Stimulated activated CD4-positive, alpha-beta T cell treated with anti-CD3 and anti-CD28 coated beads, Interleukin-4, amount 100 ng/mL, for 48 hours (primary cell): ENCODE data around the gene AFF2.
A peak's percentile ranks its signal among the peaks of the same experiment; 100 is the strongest.

Experiments used
- DNase-seq, 2 donors: peaks; one replicate each; pipeline ENCODE4 v3.0.0-alpha.2; 2020; ENCODE audit warnings: low read depth in 2 of 2

Gene AFF2

DNA sequence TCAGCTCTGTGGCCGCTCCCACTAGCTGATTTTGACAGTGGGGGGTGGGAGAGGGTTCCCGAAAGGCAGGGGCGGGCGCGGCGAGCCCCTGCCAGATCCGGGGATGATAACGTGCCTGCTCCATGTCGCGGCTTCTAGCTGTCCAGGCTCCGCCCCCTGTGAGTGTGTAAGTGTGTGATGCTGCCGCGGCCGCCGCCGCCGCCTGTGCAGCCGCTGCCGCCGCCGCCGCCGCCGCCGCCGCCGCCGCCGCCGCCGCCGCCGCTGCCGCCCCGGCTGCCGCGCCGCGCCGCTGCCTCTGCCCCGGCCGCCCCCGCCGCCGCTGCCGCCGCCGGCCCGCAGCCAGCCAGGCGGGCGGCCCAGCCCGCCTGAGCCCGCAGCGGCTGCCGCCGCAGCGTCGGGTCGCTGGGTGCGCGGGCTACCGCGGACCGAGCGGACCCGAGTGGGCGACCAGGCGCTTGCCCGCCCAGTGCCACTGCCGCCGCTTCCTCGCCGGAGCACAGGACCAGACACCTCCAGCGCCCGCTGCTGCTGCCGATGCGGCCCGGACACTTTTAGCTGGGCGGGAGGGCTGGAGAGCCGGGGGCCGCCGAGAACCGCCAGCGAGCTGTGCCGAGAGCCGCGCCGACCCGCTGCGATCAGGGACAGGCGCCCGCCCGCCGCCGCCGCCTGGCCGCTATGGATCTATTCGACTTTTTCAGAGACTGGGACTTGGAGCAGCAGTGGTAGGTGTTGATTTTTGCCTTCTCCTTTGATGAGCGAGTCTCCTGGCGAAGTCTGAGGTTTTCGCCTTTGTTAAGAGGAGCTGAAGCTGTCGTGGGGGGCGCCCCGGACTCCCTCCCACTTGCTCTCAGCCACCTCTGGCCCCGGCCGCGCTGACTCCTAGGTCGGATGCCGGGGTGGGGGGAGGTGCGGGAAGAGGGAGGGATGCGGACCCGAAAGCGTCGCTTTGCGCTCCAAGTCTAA, at the start of gene AFF2:
Gene AFF2, plus strand, starts transcription at position 195 of the 963 bp plus-strand sequence. Its CDS starts 481 bp downstream, at position 676.
- peak in 1 of 2 donors; percentile 27 for DNase-seq

DNA sequence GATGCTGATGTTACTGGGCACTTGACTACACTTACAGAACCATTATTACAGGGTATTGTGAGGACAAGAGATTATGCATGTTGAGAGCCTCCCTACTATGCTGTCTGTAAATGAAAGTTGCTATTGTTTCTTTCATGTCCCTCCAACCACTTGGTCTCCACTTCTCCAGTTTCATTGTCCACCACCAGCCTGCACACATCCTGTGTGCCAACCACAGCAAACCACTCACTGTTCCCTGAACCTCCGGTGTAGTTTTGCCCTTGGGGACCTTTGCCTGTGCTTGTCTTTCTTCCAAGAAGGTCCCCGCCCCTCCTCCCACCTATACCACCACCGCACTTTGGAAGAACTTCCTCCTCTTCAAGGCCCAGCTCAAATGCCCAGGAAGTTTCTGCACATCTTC, 43.1 kb upstream of the AFF2 start:
- no peak for DNase-seq

DNA sequence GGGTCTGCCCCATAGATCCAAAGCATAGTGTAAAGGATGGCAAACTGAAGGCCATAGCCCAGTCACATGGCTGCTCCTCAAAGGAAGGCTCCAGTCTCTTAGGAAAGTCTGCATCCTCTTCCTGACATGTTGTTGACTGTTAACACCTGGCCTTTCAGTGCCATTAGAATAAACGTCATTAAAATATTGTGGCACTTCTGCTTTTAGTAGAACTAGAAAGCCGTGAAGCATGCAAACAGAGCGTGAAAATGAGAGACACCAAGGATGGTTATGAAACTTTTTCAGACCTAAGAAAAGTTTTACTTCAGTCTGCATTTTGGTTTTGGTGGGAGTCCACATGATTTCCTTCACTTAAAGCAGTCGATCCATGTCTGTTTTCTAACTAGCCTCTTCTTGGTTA, 41.1 kb upstream of the AFF2 start:
- no peak for DNase-seq

DNA sequence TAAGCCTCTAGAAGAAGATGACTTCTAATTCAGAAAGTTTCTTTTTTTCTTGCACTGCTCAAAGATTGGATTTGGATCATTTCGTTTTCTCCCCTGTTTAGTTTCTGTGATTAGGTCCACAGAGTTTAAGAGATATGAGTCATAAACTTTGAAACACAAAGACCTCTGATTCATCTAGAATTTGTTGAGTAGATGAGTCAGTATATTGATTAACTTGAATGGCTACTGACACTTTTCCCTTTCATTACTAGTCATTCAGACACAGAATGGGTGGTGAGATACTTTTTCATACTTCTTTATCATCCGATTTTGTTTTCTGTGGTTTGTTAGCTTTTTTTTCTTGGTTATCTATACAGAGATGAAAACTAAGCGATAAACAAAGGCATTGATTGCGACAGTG, 34.1 kb upstream of the AFF2 start:
- no peak for DNase-seq

DNA sequence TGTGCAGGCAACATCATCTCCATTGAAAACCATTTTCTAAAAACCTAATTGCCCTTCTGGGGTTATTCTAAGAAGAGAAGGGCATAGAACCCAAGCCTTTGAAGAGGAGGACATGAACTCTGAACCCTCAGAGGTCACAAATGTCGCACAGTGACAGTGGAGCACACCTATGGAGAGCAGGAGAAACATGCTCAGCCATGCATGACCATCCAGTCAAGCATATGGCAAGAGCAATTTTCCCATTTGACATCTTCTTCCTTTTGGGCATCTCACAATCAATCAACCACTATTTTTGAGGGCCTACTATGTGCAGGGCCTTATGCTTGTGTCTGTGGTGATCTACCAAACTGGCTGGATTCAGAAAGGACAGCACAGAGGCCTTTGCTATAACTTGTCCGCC, 30.1 kb upstream of the AFF2 start:
- no peak for DNase-seq

DNA sequence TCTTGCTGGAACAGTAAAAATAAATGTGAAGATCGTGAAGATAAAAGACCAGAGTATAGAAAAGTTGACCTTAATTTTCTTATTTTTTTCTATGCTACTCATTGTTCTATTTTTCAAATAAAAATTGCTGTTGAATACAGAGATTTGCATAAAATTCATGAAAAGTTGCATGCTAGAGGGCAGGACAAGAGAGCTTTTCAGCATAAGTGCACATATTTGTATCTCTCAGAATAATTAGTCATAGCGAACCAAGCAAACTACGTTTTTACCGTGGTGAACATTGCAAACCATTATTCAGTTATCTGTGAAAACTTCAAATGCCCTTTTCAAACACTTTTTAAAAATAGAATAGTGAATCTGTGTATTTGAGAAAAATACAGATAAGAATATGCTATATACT, 26.4 kb upstream of the AFF2 start:
- DNase-seq: no peak

DNA sequence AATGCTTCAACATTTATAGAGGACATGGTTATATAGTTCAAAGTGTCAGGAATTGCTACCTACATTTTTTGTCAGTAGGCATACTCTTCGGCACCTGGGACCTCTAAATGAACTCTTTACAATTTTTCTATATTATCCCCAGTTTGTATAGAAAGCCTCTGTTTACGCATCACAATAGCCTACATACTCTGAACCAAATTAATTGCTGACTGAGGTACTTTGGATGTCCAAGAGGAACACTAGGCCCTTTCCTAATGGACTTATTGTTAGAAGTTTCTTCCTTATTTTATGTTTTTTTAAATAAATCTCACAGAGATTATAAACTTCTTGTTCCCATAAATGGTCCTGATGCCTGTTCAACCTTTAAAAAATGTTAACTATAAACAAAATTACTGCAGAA, 8.4 kb upstream of the AFF2 start:
- no peak for DNase-seq

DNA sequence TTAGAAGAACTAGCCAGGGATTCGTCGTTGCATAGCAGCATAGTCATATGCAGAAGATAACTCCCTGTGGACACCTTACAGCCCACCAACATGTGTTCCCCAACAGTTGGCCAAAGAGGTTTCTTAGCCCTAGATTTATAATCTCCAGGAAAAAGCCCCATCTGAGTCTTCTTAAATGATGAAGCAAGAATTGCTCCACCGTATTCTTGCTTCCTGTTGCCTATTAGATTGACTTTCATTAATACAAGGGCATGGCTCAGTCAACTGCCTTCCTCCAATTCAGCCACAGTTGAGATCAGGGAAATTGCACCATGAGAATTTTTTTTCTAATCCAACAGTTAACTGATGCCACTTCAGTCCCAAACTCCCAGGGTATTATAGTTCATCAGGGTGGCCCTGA, 5.2 kb upstream of the AFF2 start:
- no peak for DNase-seq

DNA sequence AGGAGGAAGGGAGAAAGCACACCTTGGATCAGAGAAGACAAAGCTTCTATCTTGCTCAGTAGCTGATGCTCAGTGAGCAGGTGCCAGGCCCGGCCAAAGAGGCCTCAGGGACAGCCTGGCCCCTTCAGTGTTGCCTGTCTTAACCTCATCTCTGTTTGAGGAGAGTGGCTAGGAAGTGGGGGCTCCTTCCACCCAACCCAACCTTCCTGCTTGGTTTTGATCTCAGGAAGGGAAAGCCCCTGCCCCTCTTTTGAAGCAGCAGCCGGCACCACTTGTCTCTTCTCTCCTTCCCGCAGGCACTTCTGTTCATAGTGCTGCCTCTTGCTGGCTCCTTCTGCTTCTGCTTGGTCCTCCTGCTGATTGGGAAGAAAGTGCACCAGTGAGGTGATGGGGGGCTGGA, 2.4 kb upstream of the AFF2 start:
- no peak for DNase-seq

DNA sequence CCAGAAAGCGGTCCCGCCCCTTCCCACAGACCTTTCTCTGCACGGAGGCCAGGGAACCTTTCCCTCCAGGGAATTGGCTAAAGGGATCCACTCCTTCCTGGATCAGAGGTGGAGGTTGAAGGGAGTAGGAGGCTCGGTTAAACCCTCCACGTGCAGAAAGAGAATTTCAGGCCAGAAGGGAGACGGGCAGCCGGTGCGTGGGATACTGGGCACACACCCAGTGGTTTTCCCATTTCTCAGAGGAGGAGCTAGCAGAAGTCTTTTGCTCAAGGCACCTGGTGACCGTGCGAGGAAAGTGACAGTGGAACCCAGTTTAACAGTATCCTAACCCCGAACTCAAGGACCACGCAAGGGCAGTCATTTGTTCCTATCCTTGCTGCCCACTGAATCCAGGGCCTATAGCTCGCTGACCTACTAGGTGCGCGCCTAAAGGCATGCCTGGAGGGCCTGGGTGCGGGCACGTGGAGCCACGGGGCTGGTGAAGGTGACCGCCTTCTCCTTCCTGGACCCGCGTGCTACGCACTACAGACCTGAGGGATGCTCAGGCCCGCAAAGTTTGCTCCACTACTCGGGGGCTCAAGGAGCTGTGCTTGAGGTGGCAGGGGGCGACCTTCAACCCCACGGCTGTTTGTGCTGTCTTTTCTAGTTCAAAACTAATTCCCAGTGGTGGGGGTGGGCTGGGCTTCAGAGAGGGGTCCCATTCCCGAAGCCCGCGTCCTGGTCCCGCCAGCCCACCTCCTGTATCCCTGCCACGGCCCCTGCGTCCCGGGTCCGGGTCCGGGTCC, 587 bp upstream of the AFF2 start:
- DNase-seq: no peak

DNA sequence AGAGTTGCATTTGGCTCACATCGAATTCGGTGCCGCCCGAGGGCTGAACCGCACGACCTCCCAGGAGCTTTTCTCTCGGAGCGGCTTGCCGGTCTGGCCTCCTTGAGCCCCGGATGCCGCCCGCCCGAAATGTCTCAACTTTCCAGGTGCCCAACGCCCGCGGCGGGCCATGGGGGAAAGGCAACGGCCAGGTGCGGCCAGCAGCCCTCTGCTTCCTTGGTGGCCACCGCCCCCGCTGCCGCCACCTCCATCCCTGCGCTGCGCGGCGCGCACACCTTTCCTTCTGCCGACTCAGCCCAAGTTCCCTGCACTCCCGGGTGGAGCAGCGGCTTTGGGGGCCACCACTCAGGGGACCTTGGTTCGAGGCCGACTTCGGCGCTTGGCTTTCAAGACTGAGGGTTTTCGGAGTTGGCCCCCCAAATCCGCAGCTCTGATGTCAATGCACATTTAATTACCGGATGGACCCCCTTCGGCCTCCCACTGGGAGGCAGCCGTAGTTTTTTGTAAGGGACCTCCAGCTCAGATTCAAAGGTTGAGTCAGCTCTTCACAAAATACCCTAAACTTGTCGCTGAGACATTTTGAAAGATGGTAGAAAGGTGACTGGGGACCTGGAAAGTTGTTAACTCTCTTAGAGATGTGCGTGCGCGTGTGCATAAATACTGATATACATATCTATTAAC, 1.1 kb downstream of the AFF2 start:
- DNase-seq: no peak

DNA sequence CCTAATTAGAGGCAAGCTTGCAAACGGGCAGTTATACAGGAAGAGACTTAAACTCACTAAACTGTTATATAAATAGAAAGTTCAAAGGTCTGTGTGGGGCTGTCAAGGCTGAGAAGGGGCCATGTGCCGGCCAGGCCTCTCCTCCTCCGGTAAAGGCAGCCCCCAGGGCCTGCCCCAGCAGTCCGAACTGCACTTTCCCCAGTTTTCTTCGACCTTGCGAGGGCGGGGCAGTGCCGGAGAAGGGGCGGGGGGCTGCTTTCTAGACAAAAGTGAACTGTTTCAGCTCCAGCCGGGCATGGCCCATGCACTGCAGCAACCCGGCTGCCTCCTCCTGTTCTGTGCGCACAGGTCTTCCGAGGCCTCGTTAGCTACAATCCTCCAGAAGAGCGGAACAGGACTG, 4.1 kb downstream of the AFF2 start:
- no peak for DNase-seq

DNA sequence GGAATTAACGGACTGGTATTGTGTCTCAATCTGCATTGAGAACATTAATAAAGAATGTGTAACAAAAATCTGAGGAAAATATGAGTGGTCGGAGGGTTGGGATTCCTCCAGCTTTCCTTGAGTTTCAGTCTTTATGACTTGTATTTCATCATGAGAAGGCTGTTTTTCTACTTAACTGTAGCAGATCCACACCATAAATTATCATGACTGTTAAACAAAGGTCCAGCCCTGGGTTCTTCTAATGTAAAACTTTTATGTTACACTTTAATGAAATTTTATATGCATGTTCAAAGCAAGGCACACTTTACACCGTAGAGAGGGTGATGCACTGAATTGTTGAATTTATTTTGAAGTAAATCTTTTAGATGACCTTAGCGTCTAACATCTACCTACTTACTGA, 7.0 kb downstream of the AFF2 start:
- no peak for DNase-seq

DNA sequence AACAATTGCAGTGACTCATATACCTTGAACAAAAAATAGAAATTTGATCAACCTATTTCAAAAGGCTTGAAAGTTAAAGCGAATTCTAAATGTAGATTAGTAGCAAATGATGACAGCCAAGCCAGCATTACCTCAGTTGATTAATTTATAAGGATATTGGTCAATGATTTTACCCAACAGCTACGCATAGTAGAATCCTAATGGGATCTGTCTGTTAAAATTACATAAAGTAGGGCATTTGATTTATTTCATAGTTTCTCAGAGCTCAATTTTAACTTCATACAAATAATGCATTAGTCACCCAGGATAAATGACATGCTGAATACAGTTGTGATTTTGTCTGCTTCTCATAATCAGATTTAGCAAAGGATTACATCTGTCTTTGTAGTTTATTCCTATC, 12.0 kb downstream of the AFF2 start:
- no peak for DNase-seq

DNA sequence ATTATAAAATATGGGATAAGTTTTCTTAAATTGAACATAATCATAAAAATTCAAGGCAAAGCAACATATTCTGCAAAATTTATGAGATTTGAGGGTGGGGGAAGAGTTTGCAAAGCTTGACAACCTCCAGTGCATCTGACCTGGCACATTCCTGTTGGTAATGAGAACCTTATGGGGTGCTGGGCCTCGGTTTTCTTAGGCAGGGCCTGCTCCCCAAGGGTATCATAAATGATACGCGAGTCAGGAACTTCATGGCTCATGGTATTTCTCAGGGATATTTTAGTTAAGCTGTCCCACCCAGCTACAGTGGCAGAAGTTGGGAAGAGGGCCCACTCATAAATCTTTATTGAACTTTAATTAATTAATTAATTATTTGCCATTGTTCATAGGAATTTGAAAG, 13.2 kb downstream of the AFF2 start:
- no peak for DNase-seq

DNA sequence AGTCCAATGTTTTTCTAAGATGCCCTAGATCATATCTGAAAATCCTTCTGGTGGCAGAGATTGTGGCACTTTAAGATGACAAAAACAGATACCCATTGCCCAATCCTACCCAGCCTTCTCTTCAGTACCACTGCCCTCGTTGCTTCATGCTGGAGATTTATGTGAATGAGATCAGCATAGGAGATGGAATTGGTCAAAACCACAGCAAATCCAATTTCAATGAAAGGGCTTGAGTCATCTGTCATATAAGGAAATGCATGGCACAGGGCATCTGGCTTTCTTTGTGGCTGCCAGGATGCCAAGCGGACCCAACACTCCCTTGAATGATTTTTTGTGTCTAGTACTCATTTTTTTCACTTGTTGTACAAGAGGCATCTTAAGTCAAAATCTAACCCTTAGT, 16.8 kb downstream of the AFF2 start:
- no peak for DNase-seq

DNA sequence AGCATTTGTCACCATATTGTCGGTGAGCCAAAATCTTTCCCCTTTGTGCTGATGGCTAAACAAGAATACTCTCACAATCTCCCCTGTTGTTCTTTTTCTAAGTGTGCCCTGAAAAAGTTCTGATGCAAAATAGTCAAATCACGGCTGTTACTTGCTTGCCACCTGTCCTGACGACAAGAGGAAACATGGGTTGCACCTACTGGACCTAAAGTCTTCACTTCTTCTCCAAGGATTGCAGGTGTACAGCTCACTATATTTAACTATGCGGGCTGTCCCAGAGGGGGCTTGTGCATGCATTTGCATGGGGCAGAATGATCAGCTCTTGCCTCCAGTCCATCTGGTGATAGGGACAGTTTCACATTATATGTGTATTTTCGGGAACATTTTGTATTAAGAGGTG, 21.6 kb downstream of the AFF2 start:
- DNase-seq: no peak

DNA sequence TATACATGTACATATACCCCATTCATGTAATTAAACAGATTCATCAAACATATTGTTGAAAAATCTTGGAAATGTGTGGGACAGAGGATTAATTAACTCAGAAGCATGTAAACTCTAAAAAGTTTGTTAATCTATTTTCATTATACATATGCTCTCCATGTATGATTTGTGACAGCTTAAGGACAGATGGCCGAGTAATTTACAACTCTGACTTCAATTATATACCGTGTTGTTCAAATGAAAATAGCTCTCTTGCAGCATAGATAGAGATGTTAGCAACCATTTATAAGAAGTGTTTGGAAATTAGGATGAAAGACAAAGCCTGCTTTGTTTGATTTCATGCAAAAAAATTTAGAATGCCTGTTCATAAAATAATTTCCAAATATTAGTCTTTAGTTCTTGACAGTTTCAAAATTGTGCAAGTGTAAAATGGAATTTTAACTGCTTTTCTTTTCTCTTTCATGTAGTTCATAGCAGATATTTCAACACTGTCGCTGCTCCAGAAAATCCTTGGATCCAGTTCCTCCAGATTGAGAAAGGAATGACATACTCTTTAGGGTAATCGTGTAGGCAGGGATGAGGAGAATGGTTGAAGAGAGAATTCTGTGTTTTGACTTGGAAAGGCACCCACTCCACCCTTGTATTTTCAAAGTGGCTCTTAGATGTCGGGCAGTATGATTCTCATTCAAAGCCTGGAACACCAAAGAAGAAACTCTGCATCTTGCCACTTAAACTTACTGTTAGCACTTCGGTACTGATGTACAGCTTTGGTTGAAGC, 23.1 kb downstream of the AFF2 start:
- DNase-seq: no peak

DNA sequence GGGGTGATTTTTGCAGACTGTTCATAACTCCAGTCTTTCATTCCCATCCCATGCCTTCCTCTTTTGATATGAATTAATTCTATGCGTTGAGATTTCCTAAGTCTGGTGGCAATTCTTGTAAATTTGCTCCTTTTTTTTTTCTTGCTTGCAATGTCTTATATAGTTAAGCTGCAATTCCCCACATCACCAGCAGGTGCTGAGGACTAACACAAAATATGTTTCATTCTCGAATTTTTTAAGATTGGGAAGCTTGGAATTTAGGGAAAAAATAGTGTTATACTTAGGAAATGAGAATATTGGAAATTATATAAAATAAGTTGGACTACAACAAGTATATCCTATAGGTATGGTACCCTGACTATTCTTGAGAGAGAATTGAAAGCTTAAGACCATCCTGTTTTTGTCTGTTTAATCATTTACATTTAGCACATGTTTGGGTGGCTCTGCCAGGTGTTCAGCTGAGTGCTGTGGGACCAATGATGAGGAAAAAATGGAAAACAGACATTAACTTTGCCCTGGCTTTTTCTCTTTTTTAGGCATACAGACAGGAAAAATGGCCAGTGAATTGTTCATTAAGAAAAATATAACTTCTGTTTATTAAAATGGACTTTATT, 30.2 kb downstream of the AFF2 start:
- no peak for DNase-seq

DNA sequence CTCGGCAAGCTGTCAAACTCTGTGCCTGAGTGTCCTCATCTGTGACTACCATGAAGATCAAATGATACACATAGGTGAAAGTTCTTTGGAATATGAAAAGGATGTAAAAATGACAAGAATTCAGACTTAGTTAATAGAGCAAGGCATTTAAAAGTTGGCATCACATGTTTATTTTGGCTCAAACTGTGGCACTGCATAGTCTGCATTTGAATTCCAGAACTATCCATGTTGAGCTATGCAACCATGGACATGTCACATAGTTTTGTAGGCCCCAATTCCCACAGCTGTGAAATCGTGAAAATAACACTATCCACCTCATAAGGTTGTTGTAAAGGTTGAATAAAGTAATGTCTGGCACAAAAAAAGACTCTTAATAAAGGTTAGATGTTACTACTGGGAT, 33.9 kb downstream of the AFF2 start:
- no peak for DNase-seq

DNA sequence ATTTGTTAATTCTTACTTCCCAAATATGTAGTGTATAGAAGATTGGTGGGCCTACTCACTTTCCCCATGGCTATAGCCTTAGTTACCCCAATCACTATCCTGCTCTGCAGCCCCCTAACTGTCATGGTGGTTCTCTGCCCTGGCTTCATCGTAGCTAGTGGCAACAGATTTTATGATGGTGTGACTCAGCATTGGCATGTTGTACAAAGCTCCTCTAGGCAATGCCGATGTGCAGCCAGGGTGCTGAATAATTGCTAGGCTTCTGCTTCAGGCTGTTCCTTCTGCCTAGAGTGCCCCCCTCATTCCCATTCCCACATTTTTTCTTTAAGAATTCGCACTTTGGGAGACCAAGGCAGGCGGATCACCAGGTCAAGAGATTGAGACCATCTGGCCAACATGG, 35.2 kb downstream of the AFF2 start:
- DNase-seq: no peak
